HFFc6 (cell line): ENCODE measurements around the gene HTATSF1. TPM values are rescaled to one million over a fixed set of nuclear protein-coding genes. Genes with fewer than 3 reads are reported as not detected.

Experiments used
- DNase-seq: peaks from one replicate; pipeline ENCODE4 v3.0.0-alpha.2; 2018
- H3K27ac Mint-ChIP-seq: 2 replicates; pipeline ENCODE4 v1.8.0; 2020; ENCODE audit warnings: mild to moderate bottlenecking, mixed read lengths
- H3K27me3 Mint-ChIP-seq: 2 replicates; pipeline ENCODE4 v1.8.0; 2021; ENCODE audit warnings: mild to moderate bottlenecking, moderate library complexity, mixed read lengths; ENCODE audit not compliant: insufficient read depth
- H3K36me3 Mint-ChIP-seq: 2 replicates; pipeline ENCODE4 v1.8.0; 2021; ENCODE audit warnings: low read depth, mixed read lengths
- H3K4me1 Mint-ChIP-seq: 2 replicates; pipeline ENCODE4 v1.8.0; 2020; ENCODE audit warnings: low read depth, mixed read lengths
- H3K4me3 Mint-ChIP-seq: 2 replicates; pipeline ENCODE4 v1.8.0; 2020; ENCODE audit warnings: mild to moderate bottlenecking, moderate library complexity, mixed read lengths
- H3K9me3 Mint-ChIP-seq: 2 replicates; pipeline ENCODE4 v1.8.0; 2020; ENCODE audit warnings: mild to moderate bottlenecking, mixed read lengths
- total RNA-seq, 6 experiments: library from RNA; stranded (reverse); fragmentation: NEBNext Ultra II Directional; extraction: Animal tissue kit (Norgen Biotek cat#: 25700); gene quantifications; 2 replicates in 1 of 6; 3 replicates in 5 of 6; pipeline ENCODE4 v1.2.3, GENCODE V29; 2021
- TF ChIP-seq, protein P1 (sequence below): fragments of 200-600 bp; sonication (generic); IDR thresholded peaks from 2 replicates; pipeline ENCODE4 v1.5.0; 2021; ENCODE audit warnings: antibody characterized with exemption, mild to moderate bottlenecking

HTATSF1 gene
- total RNA-seq, 6 experiments from 2014 or later, result 31.9 to 37.7 (median 33.0) TPM

DNA sequence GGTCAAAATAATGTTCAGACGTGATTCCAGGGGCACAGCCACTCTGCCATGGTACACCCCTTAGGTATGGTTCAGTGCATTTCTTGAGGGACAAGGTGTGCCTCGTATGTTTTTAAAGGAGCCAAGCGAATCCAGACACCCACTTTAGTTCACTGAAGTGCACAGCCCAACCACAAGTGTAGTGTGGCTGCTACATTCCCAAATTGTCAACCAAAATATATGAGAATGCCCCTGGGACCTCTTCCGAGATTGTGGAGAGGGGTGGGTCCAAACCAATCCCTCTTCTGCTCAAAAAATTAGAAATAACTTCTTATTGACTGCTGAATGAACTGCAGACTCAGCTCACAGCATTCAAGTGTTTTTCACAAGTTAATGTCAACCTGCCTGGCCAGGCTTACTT, 17.0 kb upstream of the HTATSF1 start:
- no peaks in the 10 kb centered on the region for H3K4me1 Mint-ChIP-seq
- no peaks in the 10 kb centered on the region for H3K36me3 Mint-ChIP-seq
- TF ChIP-seq, protein P1, sequence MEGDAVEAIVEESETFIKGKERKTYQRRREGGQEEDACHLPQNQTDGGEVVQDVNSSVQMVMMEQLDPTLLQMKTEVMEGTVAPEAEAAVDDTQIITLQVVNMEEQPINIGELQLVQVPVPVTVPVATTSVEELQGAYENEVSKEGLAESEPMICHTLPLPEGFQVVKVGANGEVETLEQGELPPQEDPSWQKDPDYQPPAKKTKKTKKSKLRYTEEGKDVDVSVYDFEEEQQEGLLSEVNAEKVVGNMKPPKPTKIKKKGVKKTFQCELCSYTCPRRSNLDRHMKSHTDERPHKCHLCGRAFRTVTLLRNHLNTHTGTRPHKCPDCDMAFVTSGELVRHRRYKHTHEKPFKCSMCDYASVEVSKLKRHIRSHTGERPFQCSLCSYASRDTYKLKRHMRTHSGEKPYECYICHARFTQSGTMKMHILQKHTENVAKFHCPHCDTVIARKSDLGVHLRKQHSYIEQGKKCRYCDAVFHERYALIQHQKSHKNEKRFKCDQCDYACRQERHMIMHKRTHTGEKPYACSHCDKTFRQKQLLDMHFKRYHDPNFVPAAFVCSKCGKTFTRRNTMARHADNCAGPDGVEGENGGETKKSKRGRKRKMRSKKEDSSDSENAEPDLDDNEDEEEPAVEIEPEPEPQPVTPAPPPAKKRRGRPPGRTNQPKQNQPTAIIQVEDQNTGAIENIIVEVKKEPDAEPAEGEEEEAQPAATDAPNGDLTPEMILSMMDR, result no peak
- no peaks in the 10 kb centered on the region for H3K9me3 Mint-ChIP-seq
- DNase-seq, result no peak
- no peak overlapping the region for H3K4me3 Mint-ChIP-seq
- no peak overlapping the region for H3K27ac Mint-ChIP-seq
- peaks cover 10% of the 10 kb centered on the region for H3K27me3 Mint-ChIP-seq

DNA sequence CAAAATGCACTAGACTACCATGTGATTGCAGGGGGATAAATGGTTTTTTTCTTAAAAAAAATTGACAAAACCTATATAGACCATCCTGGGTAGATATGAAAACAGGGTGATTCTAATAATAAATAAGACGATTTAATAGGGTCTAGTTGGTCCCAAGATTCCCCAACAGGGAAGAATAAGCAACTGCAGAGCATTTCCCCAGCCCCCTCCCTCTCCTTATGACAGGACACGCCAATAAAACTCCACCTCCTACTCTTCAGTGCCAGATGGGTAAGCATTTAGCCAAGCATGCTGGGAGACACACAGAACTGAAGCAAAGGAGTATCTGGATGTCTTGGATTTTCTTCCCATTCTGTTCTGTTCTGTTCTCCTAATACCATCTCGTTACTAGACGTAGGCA, 9.7 kb upstream of the HTATSF1 start, which contains the start of gene BRS3:
BRS3 (plus strand) TSS at position 301 of the 400 bp plus-strand sequence. CDS start 168 bp downstream, outside the sequence.
- DNase-seq, result no peak
- H3K36me3 Mint-ChIP-seq, result no peaks in the 10 kb centered on the region
- no peaks in the 10 kb centered on the region for H3K9me3 Mint-ChIP-seq
- no peak within 1 kb of the TSS for H3K4me3 Mint-ChIP-seq
- no peak within 1 kb of the TSS for H3K27ac Mint-ChIP-seq
- TF ChIP-seq, protein P1, result no peak
- H3K27me3 Mint-ChIP-seq, result peaks cover 8% of the 10 kb centered on the region; the same call in 1 of the 2 replicates
- H3K4me1 Mint-ChIP-seq, result no peaks in the 10 kb centered on the region

DNA sequence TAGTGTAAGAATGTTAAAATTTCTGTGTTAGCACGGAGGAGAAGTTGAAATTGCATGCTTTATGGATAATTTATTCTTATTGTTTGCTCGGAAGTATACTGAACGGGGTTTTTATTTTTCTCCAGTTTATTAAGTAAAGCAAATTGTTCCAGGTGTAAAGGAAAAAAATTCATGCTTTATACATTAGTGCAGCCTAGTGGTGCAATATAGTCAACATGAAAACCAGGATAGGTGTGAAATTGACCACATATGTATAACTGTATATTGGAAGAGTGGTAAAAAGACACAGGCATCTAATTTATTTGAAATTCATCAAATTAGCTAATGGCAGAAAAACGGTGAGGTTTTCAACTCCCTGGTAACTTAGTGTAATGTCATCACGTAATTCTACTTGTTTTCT, 8.7 kb upstream of the HTATSF1 start:
- H3K27me3 Mint-ChIP-seq, result peaks cover 8% of the 10 kb centered on the region; the same call in 1 of the 2 replicates
- TF ChIP-seq, protein P1, result no peak
- no peak for DNase-seq
- H3K4me3 Mint-ChIP-seq, result no peak overlapping the region
- no peaks in the 10 kb centered on the region for H3K9me3 Mint-ChIP-seq
- H3K27ac Mint-ChIP-seq, result no peak overlapping the region
- no peaks in the 10 kb centered on the region for H3K36me3 Mint-ChIP-seq
- no peaks in the 10 kb centered on the region for H3K4me1 Mint-ChIP-seq

DNA sequence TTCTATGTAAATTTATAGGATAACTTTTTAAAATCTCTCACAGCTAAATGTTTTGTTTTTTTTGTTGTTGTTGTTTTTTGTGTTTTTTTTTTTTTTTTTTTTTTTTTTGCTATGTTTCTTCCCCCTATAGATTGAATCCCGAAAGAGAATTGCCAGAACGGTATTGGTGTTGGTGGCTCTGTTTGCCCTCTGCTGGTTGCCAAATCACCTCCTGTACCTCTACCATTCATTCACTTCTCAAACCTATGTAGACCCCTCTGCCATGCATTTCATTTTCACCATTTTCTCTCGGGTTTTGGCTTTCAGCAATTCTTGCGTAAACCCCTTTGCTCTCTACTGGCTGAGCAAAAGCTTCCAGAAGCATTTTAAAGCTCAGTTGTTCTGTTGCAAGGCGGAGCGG, 5.6 kb upstream of the HTATSF1 start:
- Mint-ChIP-seq H3K27me3 (peaks cover 8% of the 10 kb centered on the region; the same call in 1 of the 2 replicates), H3K4me3 (no peak overlapping the region), H3K9me3 (no peaks in the 10 kb centered on the region), H3K36me3 (no peaks in the 10 kb centered on the region), H3K4me1 (no peaks in the 10 kb centered on the region), H3K27ac (no peak overlapping the region)
- TF ChIP-seq, protein P1, result no peak
- DNase-seq, result no peak

DNA sequence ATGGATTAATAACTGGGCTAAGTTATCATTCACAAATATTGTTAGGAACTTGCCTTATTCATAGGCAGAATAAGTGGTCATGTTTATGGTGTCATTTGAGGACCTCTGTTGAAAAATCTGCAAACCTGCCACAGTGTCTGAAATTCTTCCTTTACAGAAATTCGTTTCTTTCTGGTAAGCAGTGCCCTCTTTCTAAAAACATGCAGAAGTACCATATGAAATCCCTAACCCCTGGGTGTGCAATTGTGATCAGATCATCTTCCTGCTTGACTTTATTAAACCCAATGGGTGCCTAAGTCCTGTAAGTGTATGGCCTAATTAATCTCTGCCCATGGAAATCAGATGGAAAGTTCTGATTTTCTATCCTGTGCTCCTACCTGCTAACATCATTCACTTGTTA, 4.4 kb upstream of the HTATSF1 start:
- Mint-ChIP-seq H3K4me1 (no peaks in the 10 kb centered on the region), H3K9me3 (no peaks in the 10 kb centered on the region), H3K4me3 (no peak overlapping the region), H3K27me3 (peaks cover 8% of the 10 kb centered on the region; the same call in 1 of the 2 replicates), H3K27ac (no peak overlapping the region), H3K36me3 (no peaks in the 10 kb centered on the region)
- TF ChIP-seq, protein P1, result no peak
- DNase-seq, result no peak

DNA sequence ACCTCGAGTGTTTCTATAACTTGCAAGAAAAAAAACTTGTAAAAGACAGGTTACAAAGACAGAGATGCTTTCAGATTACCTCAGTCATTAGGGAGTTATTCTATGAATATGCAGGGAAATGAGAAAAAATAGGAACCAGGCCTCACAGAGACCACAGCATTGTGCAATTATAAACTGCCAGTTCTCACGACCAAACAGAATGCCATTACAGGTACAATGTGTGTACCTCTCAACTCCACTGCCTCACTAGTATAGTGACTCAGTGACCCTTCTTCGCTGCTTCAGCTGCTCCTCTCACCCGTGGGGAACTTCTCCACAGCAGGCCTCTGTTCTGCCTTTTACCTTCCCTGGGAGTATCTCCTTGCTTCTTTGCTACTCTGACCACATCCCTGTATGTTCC, 2.3 kb upstream of the HTATSF1 start:
- H3K27ac Mint-ChIP-seq, result no peak overlapping the region
- TF ChIP-seq, protein P1, result no peak
- H3K4me1 Mint-ChIP-seq, result peaks cover 11% of the 10 kb centered on the region; the same call in 1 of the 2 replicates
- H3K4me3 Mint-ChIP-seq, result no peak overlapping the region
- DNase-seq, result no peak
- H3K36me3 Mint-ChIP-seq, result no peaks in the 10 kb centered on the region
- no peaks in the 10 kb centered on the region for H3K9me3 Mint-ChIP-seq
- peaks cover 3% of the 10 kb centered on the region; the same call in 1 of the 2 replicates for H3K27me3 Mint-ChIP-seq
